Mesenchymal stem cell (in vitro differentiated cells and primary cell): ENCODE results near the gene MDM4.
"Not testable (repeated sequence)": the region's sequence is repeated elsewhere in the genome, so short reads cannot be mapped to it uniquely, and the experiment has no call there.

Experiments used
- DNase-seq: peaks from one replicate; pipeline ENCODE4 v3.0.0-alpha.2; 2013
- H2AFZ ChIP-seq: one replicate; pipeline ENCODE4 v1.6.1; 2013; ENCODE audit warnings: low read depth, mild to moderate bottlenecking, control low read depth, inconsistent platforms, low read length, moderate library complexity
- H2AK5ac ChIP-seq: 2 replicates; pipeline ENCODE4 v1.6.1; 2013; ENCODE audit warnings: low read length, moderate library complexity, mild to moderate bottlenecking, inconsistent platforms; ENCODE audit not compliant: severe bottlenecking
- H2BK120ac ChIP-seq: one replicate; pipeline ENCODE4 v1.6.1; 2013; ENCODE audit warnings: low read depth, mild to moderate bottlenecking, inconsistent platforms, low read length, moderate library complexity
- H2BK12ac ChIP-seq, 2 experiments: one replicate each; pipeline ENCODE4 v1.6.1; 2013; ENCODE audit warnings: inconsistent platforms in 2 of 2, low read length in 2 of 2, mild to moderate bottlenecking in 2 of 2, moderate library complexity in 2 of 2, control low read depth in 1 of 2
- H2BK15ac ChIP-seq: one replicate; pipeline ENCODE4 v1.6.1; 2013; ENCODE audit warnings: mild to moderate bottlenecking, low read depth, inconsistent platforms; ENCODE audit not compliant: poor library complexity, severe bottlenecking
- H2BK5ac ChIP-seq: 2 replicates; pipeline ENCODE4 v1.6.1; 2013; ENCODE audit warnings: low read depth, mild to moderate bottlenecking, low read length, control low read depth, inconsistent platforms; ENCODE audit not compliant: poor library complexity, severe bottlenecking
- H3K14ac ChIP-seq, 2 experiments: one replicate each; pipeline ENCODE4 v1.6.1; 2013; ENCODE audit warnings: inconsistent platforms in 2 of 2, low read length in 2 of 2, control low read depth in 1 of 2, mild to moderate bottlenecking in 1 of 2, moderate library complexity in 1 of 2
- H3K18ac ChIP-seq, 2 experiments: one replicate each; pipeline ENCODE4 v1.6.1; 2013; ENCODE audit warnings: inconsistent platforms in 2 of 2, low read length in 2 of 2, control low read depth in 1 of 2, low read depth in 1 of 2, mild to moderate bottlenecking in 1 of 2
- H3K23ac ChIP-seq, 2 experiments: one replicate each; pipeline ENCODE4 v1.6.1; 2013; ENCODE audit warnings: inconsistent platforms in 2 of 2, low read length in 2 of 2, mild to moderate bottlenecking in 2 of 2, moderate library complexity in 2 of 2, control low read depth in 1 of 2
- H3K27ac ChIP-seq: 2 replicates; pipeline ENCODE4 v1.5.1; 2013; ENCODE audit warnings: mild to moderate bottlenecking, moderate library complexity, low read length, control low read depth, inconsistent platforms; ENCODE audit not compliant: poor library complexity, severe bottlenecking
- H3K27me3 ChIP-seq, 2 experiments: 2 replicates each; pipeline versions ENCODE4 v1.6.1 to v1.7.0; 2013; ENCODE audit warnings: low read length in 2 of 2, mild to moderate bottlenecking in 2 of 2, moderate library complexity in 2 of 2, control low read depth in 1 of 2, inconsistent platforms in 1 of 2; ENCODE audit not compliant: control insufficient read depth in 1 of 2, insufficient read depth in 1 of 2
- H3K36me3 ChIP-seq, 2 experiments: 2 replicates each; pipeline versions ENCODE4 v1.6.1 to v1.7.0; 2013; ENCODE audit warnings: low read length in 2 of 2, control low read depth in 1 of 2, inconsistent platforms in 1 of 2, low read depth in 1 of 2, mild to moderate bottlenecking in 1 of 2; ENCODE audit not compliant: insufficient read depth in 2 of 2, control insufficient read depth in 1 of 2
- H3K4ac ChIP-seq, 2 experiments: one replicate each; pipeline ENCODE4 v1.6.1; 2013; ENCODE audit warnings: inconsistent platforms in 2 of 2, low read length in 2 of 2, mild to moderate bottlenecking in 2 of 2, moderate library complexity in 2 of 2, control low read depth in 1 of 2, low read depth in 1 of 2
- H3K4me1 ChIP-seq: 2 replicates; pipeline ENCODE4 v1.6.1; 2013; ENCODE audit warnings: low read depth, low read length, control low read depth; ENCODE audit not compliant: control insufficient read depth, insufficient read depth
- H3K4me2 ChIP-seq: 2 replicates; pipeline ENCODE4 v1.6.1; 2013; ENCODE audit warnings: low read length, mild to moderate bottlenecking, inconsistent platforms; ENCODE audit not compliant: poor library complexity, severe bottlenecking
- H3K4me3 ChIP-seq, 2 experiments: 2 replicates each; pipeline versions ENCODE4 v1.5.1 to v1.7.0; 2013; ENCODE audit warnings: low read length in 2 of 2, mild to moderate bottlenecking in 2 of 2, control low read depth in 1 of 2, low read depth in 1 of 2; ENCODE audit not compliant: insufficient read depth in 1 of 2
- H3K79me1 ChIP-seq: replicated peaks from 2 replicates; pipeline ENCODE4 v1.6.1; 2013; ENCODE audit warnings: mild to moderate bottlenecking, control low read depth, low read length, inconsistent platforms; ENCODE audit not compliant: poor library complexity, severe bottlenecking
- H3K9ac ChIP-seq: 2 replicates; pipeline ENCODE4 v1.7.0; 2013; ENCODE audit warnings: mild to moderate bottlenecking, low read length, moderate library complexity
- H3K9me3 ChIP-seq: 2 replicates; pipeline ENCODE4 v1.7.0; 2013; ENCODE audit warnings: mild to moderate bottlenecking, low read length; ENCODE audit not compliant: control insufficient read depth
- H4K8ac ChIP-seq: one replicate; pipeline ENCODE4 v1.6.1; 2013; ENCODE audit warnings: inconsistent platforms, mild to moderate bottlenecking, low read length, moderate library complexity
- H4K91ac ChIP-seq: one replicate; pipeline ENCODE4 v1.6.1; 2013; ENCODE audit warnings: mild to moderate bottlenecking, low read length, inconsistent platforms
- WGBS: methylation state at CpG from one replicate; pipeline ENCODE4 v1.1.7; 2013; ENCODE audit warnings: mixed read lengths; 5-methylcytosine and 5-hydroxymethylcytosine counted together

The MDM4 gene

DNA sequence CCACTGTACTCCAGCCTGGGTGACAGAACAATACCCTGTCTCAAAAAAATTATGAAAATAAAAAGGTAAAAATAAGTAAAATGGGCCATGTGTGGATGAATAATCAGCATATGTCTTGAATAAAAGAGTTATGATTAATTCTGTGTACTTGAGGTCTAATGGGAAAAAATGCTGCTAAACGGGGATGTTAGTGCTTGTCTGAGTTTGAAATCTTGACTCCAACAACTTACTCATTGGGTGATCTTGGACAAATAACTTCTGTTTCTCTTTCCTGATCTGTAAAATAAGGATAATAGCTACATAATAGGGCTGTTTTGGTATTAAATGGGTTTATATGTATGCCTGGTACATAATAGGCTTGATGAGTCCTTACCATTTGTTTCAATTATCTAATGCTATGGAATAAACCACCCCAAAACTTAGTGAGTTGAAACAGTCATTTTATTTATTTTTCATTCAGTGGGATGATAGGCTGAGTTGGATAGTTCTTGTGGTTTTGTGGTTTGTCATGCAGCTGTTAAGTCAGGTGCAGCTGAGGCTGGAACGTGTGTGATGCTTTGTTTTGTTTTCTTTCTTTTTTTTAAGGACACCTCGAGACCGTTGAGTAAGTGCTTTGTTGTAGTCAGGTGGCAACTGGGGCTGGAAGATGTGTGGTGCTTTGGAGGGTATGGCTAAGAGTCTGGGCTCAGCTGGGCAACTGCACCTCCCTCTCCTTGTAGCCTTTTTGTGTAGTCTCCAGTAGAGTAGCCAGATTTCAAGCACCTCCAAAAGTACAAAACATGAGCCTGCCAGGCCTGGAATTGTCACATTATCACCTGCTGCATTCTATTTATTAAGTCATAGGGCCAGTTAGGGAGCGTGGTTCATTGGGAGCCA lies 4.9 kb downstream of the MDM4 start:
- peaks cover 25 to 35% of the 10 kb centered on the region in 2 experiments for H3K36me3 ChIP-seq
- H3K79me1 ChIP-seq: peaks cover 13% of the 10 kb centered on the region
- H2BK12ac ChIP-seq: no peak overlapping the region
- H2AK5ac ChIP-seq: no peak overlapping the region
- no peak overlapping the region for H2AFZ ChIP-seq
- WGBS: 17% methylated on average over 4 of the region's 5 CpGs
- peaks cover 13% of the 10 kb centered on the region for H3K4me1 ChIP-seq
- H2BK5ac ChIP-seq: no peak overlapping the region
- H3K18ac ChIP-seq: no peak overlapping the region
- no peak overlapping the region for H3K23ac ChIP-seq
- H3K9ac ChIP-seq: peak overlapping the region; percentile 54
- H3K4me2 ChIP-seq: no peak overlapping the region
- no peaks in the 10 kb centered on the region for H3K27me3 ChIP-seq
- no peak overlapping the region for H3K4ac ChIP-seq
- no peak overlapping the region for H2BK15ac ChIP-seq
- no peak overlapping the region for H2BK120ac ChIP-seq
- no peak overlapping the region for H4K91ac ChIP-seq
- no peak overlapping the region for H3K14ac ChIP-seq
- no peak overlapping the region for H4K8ac ChIP-seq
- H3K4me3 ChIP-seq: no peak overlapping the region
- peak; percentile 58 for DNase-seq
- H3K27ac ChIP-seq: peak overlapping the region; percentile 35
- peaks cover 7% of the 10 kb centered on the region for H3K9me3 ChIP-seq

DNA sequence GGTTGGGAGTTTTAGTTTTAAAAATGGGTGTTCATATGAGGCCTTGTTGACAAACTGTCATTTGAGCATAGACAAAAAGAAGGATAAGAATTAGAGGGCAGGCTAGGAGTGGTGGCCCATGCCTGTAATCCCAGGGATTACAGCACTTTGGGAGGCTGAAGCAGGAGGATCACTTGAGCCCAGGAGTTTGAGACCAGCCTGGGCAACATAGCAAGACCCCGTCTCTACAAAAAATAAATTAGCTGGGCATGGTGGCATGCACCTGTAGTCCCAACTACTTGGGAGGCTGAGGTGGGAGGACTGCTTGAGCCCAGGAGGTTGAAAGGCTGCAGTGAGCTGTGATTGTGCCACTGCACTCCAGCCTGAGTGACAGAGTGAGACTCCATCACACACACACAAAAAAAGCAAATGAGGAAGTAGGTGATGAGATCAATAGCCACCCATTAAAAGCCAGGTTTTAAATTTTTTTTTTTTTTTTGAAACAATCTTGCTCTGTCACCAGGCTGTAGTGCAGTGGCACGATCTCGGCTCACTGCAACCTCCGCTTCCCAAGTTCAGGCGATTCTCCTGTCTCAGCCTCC lies 5.8 kb downstream of the MDM4 start:
- WGBS: 80% methylated on average over 5 of the region's 5 CpGs
- not testable (repeated sequence) for H3K23ac ChIP-seq, H3K9ac ChIP-seq

DNA sequence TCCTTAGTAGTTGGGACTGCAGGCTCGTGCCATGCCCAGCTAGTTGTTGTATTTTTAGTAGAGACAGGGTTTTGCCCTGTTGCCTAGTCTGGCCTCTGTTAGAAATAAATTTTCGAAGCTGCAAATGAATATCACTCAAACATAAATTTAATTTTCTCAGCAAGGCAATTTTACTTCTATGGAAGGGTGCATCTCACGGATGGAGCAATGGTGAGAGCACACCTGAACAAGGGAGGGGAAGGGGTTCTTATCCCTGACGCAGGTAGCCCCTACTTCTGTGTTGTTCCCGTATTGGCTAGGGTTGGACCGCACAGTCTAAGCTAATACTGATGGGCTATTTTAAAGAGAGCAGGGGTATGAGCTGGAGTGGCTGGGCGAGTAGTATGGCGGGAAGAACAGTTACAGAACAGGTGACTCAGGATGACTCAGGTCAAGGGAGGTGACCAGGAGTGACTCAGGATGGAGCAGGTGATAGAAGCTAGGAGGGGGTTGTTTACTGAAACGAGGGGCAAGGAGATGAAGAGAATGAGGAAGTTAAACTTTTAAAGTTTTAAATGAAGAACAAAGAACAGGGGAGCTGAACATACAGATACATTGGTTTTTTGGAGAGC lies 7.5 kb downstream of the MDM4 start:
- no peak for DNase-seq
- H3K79me1 ChIP-seq: peaks cover 22% of the 10 kb centered on the region
- no peak overlapping the region for H3K9ac ChIP-seq
- no peak overlapping the region for H2AFZ ChIP-seq
- H3K9me3 ChIP-seq: peaks cover 7% of the 10 kb centered on the region
- H3K4me2 ChIP-seq: no peak overlapping the region
- no peak overlapping the region for H3K23ac ChIP-seq
- 94% methylated on average over 7 of the region's 9 CpGs for WGBS
- H2BK120ac ChIP-seq: no peak overlapping the region
- H2BK5ac ChIP-seq: no peak overlapping the region
- H3K27me3 ChIP-seq: no peaks in the 10 kb centered on the region
- H3K4ac ChIP-seq: no peak overlapping the region
- no peak overlapping the region for H2BK12ac ChIP-seq
- no peak overlapping the region for H3K18ac ChIP-seq
- no peak overlapping the region for H4K91ac ChIP-seq
- H3K36me3 ChIP-seq: peaks cover 29 to 51% of the 10 kb centered on the region in 2 experiments
- no peak overlapping the region for H4K8ac ChIP-seq
- H3K27ac ChIP-seq: no peak overlapping the region
- no peak overlapping the region for H2BK15ac ChIP-seq
- H2AK5ac ChIP-seq: no peak overlapping the region
- H3K14ac ChIP-seq: no peak overlapping the region
- peaks cover 7% of the 10 kb centered on the region for H3K4me1 ChIP-seq
- H3K4me3 ChIP-seq: no peak overlapping the region

More for the DNA sequence above, 5.8 kb downstream of the MDM4 start:
- H3K14ac ChIP-seq, H3K4ac ChIP-seq, DNase-seq, H2BK12ac ChIP-seq, H2BK15ac ChIP-seq, H3K9me3 ChIP-seq, H3K18ac ChIP-seq, H2AFZ ChIP-seq, H2BK5ac ChIP-seq, H3K4me3 ChIP-seq, H3K27me3 ChIP-seq, H2AK5ac ChIP-seq, H4K8ac ChIP-seq, H3K4me2 ChIP-seq, H3K27ac ChIP-seq, H2BK120ac ChIP-seq, H4K91ac ChIP-seq: not testable (repeated sequence)
- Histone ChIP-seq H3K36me3 (peaks cover 25 to 44% of the 10 kb centered on the region in 2 experiments), H3K79me1 (peaks cover 14% of the 10 kb centered on the region), H3K4me1 (peaks cover 13% of the 10 kb centered on the region)

DNA sequence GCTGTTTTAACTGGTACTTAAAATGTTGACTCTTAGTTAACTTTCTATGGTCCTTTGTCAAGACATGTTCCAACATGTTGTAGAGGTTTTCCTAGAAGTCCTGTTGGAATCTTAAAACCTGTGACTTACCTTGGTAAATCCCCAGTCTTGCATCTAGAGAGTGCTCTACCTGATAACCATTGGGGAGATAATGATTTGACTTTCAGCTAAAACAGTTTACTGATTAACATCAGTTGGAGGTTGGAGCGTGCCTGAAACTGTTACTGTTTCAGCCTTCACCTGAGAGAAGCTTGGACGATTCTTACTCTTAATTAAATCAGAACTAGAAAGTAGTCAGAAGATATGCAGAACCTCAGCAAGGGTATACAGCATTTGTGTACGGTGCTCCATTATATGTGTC lies 8.8 kb downstream of the MDM4 start:
- no peak for DNase-seq
- Histone ChIP-seq H2AFZ (no peak overlapping the region), H3K27me3 (no peaks in the 10 kb centered on the region), H3K36me3 (peaks cover 34 to 60% of the 10 kb centered on the region in 2 experiments), H3K4ac (no peak overlapping the region), H3K79me1 (peaks cover 28% of the 10 kb centered on the region), H2AK5ac (no peak overlapping the region), H3K18ac (no peak overlapping the region), H3K23ac (no peak overlapping the region), H2BK15ac (no peak overlapping the region), H3K9me3 (peaks cover 7% of the 10 kb centered on the region), H2BK5ac (no peak overlapping the region), H3K4me3 (no peak overlapping the region), H3K27ac (no peak overlapping the region), H4K8ac (no peak overlapping the region), H3K9ac (no peak overlapping the region), H4K91ac (no peak overlapping the region), H3K14ac (no peak overlapping the region), H2BK120ac (no peak overlapping the region), H2BK12ac (no peak overlapping the region), H3K4me1 (peaks cover 5% of the 10 kb centered on the region), H3K4me2 (no peak overlapping the region)
- 95% methylated on average over 3 of the region's 3 CpGs for WGBS
